ENCODE results near the gene WDR72.
"Not testable (repeated sequence)": the region's sequence is repeated elsewhere in the genome, so short reads cannot be mapped to it uniquely, and the experiment has no call there.

DNA sequence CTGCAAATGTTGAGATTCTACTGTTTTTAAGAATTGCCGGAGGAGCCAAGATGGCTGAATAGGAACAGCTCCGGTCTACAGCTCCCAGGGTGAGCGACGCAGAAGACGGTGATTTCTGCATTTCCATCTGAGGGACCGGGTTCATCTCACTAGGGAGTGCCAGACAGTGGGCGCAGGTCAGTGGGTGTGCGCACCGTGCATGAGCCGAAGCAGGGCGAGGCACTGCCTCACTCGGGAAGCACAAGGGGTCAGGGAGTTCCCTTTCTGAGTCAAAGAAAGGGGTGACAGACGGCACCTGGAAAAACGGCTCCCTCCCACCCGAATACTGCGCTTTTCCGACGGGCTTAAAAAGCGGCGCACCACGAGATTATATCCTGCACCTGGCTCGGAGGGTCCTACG lies 75.3 kb downstream of the WDR72 start:
- not testable (repeated sequence) for TF ChIP-seq MYC (IDR thresholded peaks at IDR 0.05; ENCODE audit: low read depth, low read length)
- TF ChIP-seq, protein P1, sequence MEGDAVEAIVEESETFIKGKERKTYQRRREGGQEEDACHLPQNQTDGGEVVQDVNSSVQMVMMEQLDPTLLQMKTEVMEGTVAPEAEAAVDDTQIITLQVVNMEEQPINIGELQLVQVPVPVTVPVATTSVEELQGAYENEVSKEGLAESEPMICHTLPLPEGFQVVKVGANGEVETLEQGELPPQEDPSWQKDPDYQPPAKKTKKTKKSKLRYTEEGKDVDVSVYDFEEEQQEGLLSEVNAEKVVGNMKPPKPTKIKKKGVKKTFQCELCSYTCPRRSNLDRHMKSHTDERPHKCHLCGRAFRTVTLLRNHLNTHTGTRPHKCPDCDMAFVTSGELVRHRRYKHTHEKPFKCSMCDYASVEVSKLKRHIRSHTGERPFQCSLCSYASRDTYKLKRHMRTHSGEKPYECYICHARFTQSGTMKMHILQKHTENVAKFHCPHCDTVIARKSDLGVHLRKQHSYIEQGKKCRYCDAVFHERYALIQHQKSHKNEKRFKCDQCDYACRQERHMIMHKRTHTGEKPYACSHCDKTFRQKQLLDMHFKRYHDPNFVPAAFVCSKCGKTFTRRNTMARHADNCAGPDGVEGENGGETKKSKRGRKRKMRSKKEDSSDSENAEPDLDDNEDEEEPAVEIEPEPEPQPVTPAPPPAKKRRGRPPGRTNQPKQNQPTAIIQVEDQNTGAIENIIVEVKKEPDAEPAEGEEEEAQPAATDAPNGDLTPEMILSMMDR (IDR thresholded peaks at IDR 0.05; ENCODE audit: low read depth, low read length): not testable (repeated sequence)

Data from NB4 (cell line).